Mammary epithelial cell (primary cell): ENCODE data around the gene SLC6A4.

Source experiments
- CTCF ChIP-seq, 2 donors: IDR thresholded peaks in 1 of 2; conservative IDR thresholded peaks in 1 of 2; 2 replicates each; pipeline ENCODE4 v1.5.1; 2011 to 2012; ENCODE audit warnings: inconsistent platforms in 2 of 2, low read length in 2 of 2, mild to moderate bottlenecking in 2 of 2, control low read depth in 1 of 2, low read depth in 1 of 2; ENCODE audit not compliant: insufficient read depth in 1 of 2; ENCODE audit errors: extremely low read depth in 1 of 2
- EZH2 ChIP-seq: IDR thresholded peaks from 2 replicates; pipeline ENCODE4 v1.6.1; 2012; ENCODE audit warnings: low read length, inconsistent platforms, borderline replicate concordance

- TF ChIP-seq CTCF (conservative IDR thresholded peaks at IDR 0.05 in 1 of 2, IDR thresholded peaks at IDR 0.05 in 1 of 2; ENCODE audit: extremely low read depth in 1 of 2, insufficient read depth in 1 of 2, low read depth in 1 of 2, low read length in 2 of 2): no peak
- no peak for TF ChIP-seq EZH2
Observed at GRCh38 chr17:30234964-30235363, 533 bp downstream of the SLC6A4 start.
